NCI-H526 (cell line): ENCODE measurements around the gene MNAT1.
"Not testable (repeated sequence)": the region's sequence is repeated elsewhere in the genome, so short reads cannot be mapped to it uniquely, and the experiment has no call there.

Experiments used
- DNase-seq, 2 experiments: peaks; one replicate each; lab custom pipeline; 2025; lab: John Stamatoyannopoulos, UW

MNAT1 gene

DNA sequence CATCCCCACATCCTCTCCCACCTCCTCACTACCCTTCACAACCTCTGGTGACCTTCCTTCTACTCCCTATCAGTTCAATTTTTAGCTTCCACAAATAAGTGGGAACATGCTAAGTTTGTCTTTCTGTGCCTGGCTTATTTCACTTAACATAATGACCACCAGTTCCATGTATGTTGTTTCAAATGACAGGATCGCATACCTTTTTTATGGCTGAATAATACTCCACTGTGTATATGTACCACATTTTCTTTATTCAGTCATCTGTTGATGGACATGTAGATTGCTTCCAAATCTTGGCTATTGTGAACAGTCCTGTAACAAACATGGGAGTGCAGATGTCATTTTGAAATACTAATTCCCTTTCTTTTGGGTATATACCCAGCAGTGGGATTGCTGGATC is 147.7 kb downstream of the MNAT1 start:
- no peak for DNase-seq

- no peak for DNase-seq
These were observed 149.6 kb downstream of the MNAT1 start for GRCh38 chr14:60884134-60884533.

DNA sequence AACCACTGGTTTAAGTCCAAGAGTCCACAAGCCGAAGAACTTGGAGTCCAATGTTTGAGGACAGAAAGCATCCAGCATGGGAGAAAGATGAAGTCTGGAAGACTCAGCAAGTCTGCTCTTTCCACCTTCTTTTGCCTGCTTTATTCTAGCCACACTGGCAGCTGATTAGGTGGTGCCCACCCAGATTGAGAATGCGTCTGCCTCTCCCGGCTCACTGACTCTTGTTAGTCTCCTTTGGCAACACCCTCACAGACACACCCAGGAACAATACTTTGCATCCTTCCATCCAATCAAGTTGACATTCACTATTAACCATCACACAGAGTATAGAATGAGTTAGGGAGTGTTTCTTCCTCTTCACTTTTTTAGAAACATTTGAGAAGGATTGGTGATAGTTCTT is 156.1 kb downstream of the MNAT1 start:
- DNase-seq = not testable (repeated sequence)

DNA sequence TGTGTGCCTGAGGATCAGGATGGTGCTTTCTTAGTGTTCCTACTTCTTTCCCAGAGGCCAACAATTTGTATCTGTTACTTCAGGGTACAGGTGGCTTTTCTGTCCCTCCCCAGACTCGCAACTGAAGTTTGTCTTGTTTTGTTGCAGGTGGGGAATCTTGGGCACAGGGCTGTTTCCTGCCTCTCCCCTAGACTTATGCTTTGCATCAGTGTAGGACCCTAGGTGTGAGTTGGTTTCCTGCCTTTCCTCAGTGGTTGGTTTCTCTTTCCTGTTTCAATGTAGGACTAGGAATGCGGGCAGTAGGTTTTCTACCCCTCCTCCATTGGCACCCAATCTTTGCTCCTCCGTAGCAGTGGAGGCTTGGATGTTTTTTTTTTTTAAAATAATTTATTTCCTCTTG is 159.3 kb downstream of the MNAT1 start:
- no peak for DNase-seq

DNA sequence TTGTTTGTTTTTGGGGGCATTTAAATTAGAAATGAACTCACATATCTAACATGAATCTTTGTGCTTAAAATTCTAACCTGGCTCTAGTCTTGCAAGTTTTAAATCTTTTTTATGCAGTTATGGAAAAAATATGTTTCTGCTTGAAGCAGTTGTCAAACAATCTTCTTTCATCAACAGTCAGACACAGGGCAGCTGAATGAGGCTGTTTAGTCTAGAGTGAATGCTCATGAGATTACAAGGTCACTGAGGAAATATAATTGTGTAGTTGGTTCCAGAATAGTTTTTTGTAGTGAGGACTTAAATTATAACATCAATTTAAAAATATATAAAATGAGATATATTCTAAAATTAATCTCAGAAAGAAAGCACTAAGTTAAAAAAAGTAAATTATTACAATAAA is 169.8 kb downstream of the MNAT1 start:
- no peak for DNase-seq

- no peak for DNase-seq
These were observed 171.4 kb downstream of the MNAT1 start for GRCh38 chr14:60905923-60906322.

DNA sequence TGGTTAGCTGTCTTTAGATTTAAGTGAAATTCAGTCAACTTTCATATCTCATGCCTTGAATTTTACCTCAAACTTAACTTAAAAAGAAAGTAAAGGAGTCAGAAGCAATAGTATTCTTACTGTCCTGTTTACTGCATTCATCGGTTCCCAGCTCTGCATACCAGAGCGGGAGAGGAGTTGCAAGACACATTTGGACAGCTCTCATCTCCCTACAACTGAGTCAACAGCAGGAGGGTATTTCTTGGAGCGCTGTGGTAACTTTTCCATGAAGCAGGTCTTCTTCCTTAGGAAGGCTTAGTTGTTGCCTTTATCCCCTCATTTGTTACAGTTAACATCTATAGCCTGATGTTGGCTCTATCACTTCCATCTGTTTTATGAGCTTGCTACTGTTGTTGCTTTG is 181.2 kb downstream of the MNAT1 start:
- DNase-seq = no peak

GRCh38 chr14:60922050-60922449 is 187.5 kb downstream of the MNAT1 start:
- DNase-seq = no peak

DNA sequence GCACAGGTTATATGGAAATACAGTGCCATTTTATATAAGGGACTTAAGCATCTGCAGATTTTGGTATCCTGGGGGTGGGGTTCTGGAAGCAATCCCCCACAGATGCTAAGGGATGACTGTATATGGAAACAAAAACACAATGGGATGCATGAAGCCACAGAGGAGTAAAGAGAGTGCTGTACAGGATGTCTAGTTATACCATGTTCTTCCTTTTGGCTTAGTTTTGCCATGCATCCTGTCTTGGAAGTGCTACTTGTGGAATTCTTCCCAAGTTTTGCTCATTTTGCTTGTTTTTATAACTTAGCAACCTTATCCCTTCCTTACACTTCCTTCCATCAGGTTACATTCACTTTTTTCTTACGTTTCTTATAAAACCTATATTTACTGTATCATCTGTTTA is 190.7 kb downstream of the MNAT1 start:
- no peak for DNase-seq

- DNase-seq = no peak
These were observed 191.4 kb downstream of the MNAT1 start for GRCh38 chr14:60926002-60926401.

DNA sequence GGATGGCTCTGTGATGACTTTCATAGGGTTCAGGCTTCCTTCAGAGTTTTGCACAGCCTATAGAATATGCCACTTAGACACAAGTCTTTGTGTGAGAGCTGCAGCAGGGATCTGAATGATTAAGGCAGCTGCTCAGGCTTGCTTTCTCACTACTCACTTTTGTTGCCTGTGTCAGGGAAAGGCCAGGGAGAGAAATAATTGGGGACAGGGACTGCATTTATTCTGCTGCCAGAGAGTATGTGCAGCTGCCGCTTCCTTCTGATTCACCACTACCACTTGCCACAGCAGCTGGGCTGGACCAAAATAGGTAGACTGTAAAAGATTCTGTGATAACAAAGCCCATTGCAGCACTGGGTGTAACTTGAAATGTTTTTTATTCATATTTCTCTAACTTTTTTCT is 196.7 kb downstream of the MNAT1 start:
- DNase-seq = no peak

DNA sequence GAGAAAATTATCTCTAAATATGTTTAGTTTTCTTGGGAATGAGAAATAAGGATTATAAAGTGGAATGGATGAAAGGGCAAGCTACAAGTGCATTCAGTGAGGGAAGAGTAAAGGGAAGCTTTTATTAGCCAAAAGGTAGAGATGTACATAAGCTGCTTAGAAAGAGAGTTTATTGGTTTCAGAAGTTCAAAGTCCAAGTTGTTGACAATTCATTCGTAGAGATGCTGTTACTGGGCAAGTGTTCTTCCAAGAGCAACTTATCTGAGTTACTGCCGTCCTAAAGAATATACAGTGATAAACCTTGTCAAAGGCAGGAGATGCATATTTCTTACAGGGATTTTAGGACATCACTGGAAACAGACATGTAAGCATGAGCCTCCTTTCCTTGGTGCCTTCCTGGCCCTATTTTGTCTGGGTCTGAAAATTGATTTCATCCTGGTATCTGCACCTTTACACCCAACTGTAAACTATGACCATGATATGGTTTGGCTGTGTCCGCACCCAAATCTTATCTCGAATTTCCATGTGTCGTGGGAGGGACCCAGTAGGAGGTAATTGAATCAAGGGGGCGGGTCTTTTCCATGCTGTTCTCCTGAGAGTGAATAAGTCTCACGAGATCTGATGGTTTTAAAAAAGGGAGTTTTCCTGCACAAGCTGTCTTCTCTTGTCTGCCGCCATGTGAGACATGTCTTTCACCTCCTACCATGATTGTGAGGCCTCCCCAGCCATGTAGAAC is 199.5 kb downstream of the MNAT1 start:
- peak in 1 of 2 experiments; percentile 12 for DNase-seq

DNA sequence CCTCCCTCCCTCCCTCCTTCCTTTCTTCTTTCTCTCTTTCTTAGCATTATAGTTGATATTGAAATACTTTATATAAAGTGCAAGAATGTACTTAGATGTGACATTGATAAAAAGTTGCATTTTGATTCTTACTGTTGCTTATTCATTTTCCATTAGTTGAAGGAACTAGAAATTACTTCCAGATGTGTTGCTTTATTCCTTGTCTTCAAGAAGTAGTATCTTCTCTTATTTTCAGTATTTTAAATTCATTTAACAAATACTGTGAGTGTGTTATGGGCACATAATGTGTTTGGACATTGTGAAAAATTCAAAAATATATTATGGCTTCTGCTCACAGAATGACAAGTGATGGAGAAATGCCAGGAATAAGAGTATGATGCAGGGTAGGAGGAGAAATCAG is 200.8 kb downstream of the MNAT1 start:
- DNase-seq = no peak

GRCh38 chr14:60943637-60944032 is 209.1 kb downstream of the MNAT1 start:
- peak in 1 of 2 experiments; percentile 43 for DNase-seq

DNA sequence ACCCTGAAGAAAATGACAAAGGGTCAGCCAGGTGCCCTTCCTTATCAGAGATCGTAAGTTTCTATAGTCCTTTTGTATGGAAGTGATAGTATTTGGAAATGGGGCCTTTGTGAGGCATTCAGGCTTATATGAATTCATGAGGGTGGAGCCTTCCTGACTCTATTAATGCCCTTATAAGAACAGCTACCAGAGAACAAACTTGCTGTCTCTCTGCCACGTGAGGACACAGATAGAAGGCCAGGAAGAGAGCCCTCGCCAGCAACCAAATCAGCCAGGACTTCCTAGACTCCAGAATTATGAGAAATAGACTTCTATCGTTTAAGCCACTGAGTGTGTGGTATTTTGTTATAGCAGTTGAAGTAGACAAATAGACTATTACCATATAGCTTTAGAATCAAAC is 209.6 kb downstream of the MNAT1 start:
- DNase-seq = peak; percentile 53 to 61

- no peak for DNase-seq
These were observed 211.4 kb downstream of the MNAT1 start for GRCh38 chr14:60945984-60946383.

- DNase-seq = peak; percentile 62 to 65
These were observed 212.2 kb downstream of the MNAT1 start for GRCh38 chr14:60946773-60947172.

DNA sequence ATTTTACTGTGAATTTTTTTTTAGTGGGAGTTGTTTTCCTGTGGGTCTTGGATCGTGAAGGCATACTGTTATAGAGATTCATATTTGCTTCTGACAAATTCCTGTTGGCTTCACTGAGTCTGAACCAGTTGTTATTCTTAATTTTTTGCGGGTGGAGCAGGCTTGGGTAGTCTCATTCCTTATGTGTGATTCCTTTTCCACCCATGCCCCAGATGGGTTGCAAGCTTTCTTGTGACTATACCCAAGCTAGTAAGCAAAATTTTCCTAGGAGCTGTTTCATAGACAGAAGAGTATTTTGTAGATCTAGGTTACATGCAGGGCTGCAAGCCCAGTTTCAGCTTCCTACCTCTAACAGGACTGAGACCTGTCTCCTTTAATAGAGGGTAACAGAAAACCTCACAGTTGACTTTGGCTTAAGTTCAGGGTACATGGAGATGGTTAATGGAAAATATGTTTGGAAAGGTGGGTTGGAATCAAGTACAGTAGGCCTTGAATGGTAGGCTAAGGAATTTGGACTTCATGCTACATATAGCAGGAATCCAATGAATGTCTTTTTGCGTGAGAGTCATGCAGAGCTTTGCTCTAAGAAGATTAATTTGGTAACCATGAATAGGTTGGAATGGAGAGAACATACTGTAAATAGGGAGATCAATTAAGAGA is 217.3 kb downstream of the MNAT1 start:
- DNase-seq = no peak

GRCh38 chr14:60956202-60956601 is 221.6 kb downstream of the MNAT1 start:
- DNase-seq = no peak

GRCh38 chr14:60956632-60957031 is 222.1 kb downstream of the MNAT1 start:
- DNase-seq = no peak

DNA sequence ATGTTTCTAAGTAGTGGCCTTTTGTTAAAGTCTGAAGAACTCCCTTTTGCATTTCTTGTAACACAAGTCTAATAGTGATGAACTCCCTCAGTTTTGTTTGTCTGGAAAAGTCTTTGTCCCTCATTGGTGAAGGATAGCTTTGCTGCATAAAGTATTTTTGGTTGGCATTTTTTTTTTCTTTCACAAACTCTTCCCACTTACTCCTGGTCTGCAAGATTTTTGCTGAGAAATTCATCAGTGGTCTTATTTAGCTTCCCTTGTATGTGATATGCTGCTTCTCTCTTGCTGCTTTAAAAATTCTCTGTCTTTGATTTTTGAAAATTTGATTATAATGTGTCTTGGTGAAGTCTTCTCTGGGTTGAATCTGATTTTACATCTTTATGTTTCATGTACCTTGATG is 223.6 kb downstream of the MNAT1 start:
- no peak for DNase-seq

- no peak for DNase-seq
These were observed 229.2 kb downstream of the MNAT1 start for GRCh38 chr14:60963761-60964160.

GRCh38 chr14:60964904-60965303 is 230.3 kb downstream of the MNAT1 start:
- peak; percentile 48 to 70 for DNase-seq

- DNase-seq = peak in 1 of 2 experiments; percentile 22
These were observed 230.8 kb downstream of the MNAT1 start for GRCh38 chr14:60965402-60965801.
